Lung (tissue), 12 donors: ENCODE data around the gene CEP68. TPM values are rescaled to one million over a fixed set of nuclear protein-coding genes. Genes with fewer than 3 reads are reported as not detected.
"Not testable (repeated sequence)": the region's sequence is repeated elsewhere in the genome, so short reads cannot be mapped to it uniquely, and the experiment has no call there.

Experiments
- ATAC-seq: fragments of 200-7000 bp; cut with Tn5 transposase; one replicate; pipeline ENCODE4 v1.9.1; 2020; ENCODE audit warnings: moderate number of reproducible peaks; ENCODE audit not compliant: insufficient read depth, low FRiP score
- DNase-seq, 3 donors: peaks; one replicate each; pipeline ENCODE4 v3.0.0-alpha.2; 2013 to 2017
- H3K27ac ChIP-seq, 2 donors: one replicate each; pipeline ENCODE4 v1.5.1; 2013; ENCODE audit warnings: mild to moderate bottlenecking in 2 of 2, moderate library complexity in 2 of 2, control low read depth in 1 of 2, inconsistent platforms in 1 of 2, low read depth in 1 of 2, low read length in 1 of 2
- H3K27me3 ChIP-seq, 3 donors: one replicate each; pipeline ENCODE4 v1.5.1; 2013; ENCODE audit warnings: low read length in 2 of 3; ENCODE audit not compliant: control insufficient read depth in 3 of 3, insufficient read depth in 3 of 3
- H3K36me3 ChIP-seq, 4 donors: one replicate each; pipeline ENCODE4 v1.5.1; 2013; ENCODE audit warnings: low read length in 4 of 4, mild to moderate bottlenecking in 1 of 4, moderate library complexity in 1 of 4; ENCODE audit not compliant: control insufficient read depth in 4 of 4, insufficient read depth in 4 of 4
- H3K4me1 ChIP-seq, 5 donors: one replicate each; pipeline ENCODE4 v1.5.1; 2013; ENCODE audit warnings: low read length in 5 of 5, mild to moderate bottlenecking in 2 of 5, moderate library complexity in 1 of 5; ENCODE audit not compliant: control insufficient read depth in 5 of 5, insufficient read depth in 5 of 5
- H3K4me3 ChIP-seq: one replicate; pipeline ENCODE4 v1.5.1; 2013; ENCODE audit warnings: mild to moderate bottlenecking, control low read depth, moderate library complexity
- H3K9ac ChIP-seq, 2 donors: one replicate each; pipeline ENCODE4 v1.5.1; 2013; ENCODE audit warnings: low read length in 2 of 2, control low read depth in 1 of 2; ENCODE audit not compliant: insufficient read depth in 1 of 2
- H3K9me3 ChIP-seq, 4 donors: one replicate each; pipeline ENCODE4 v1.5.1; 2013; ENCODE audit warnings: low read length in 3 of 4, mild to moderate bottlenecking in 1 of 4, moderate library complexity in 1 of 4; ENCODE audit not compliant: control insufficient read depth in 4 of 4, insufficient read depth in 3 of 4
- CTCF ChIP-seq: IDR thresholded peaks from 2 replicates; pipeline ENCODE4 v1.5.1; 2012; ENCODE audit warnings: mild to moderate bottlenecking; ENCODE audit errors: control extremely low read depth, extremely low read depth
- WGBS, 2 donors: extraction: QIAGEN DNeasy Blood & Tissue Kit; methylation state at CpG; one replicate each; pipeline ENCODE4 v1.1.7; 2013; 5-methylcytosine and 5-hydroxymethylcytosine counted together
- polyA plus RNA-seq, 2 donors: library from polyadenylated mRNA; stranded (reverse); fragments of 200-250 nt; gene quantifications; one replicate each; pipeline ENCODE4 v1.2.1, GENCODE V29; 2013
- total RNA-seq, 2 donors: library from RNA; depleted of rRNA in 1 of 2; stranded (reverse); fragments of >200 nt in 1 of 2; gene quantifications; one replicate each; pipeline ENCODE4 v1.2.1, GENCODE V29; 2014 to 2021
- donor health status: control.
- donor health status: control.
- donor health status: Bipolar disorder and iron deficiency.
- donor health status: healthy.
- donor health status: DM: yes; HTN: yes; CAD: no.

The CEP68 gene
- total and polyA plus RNA-seq, 4 donors = 3.5 to 28.9 (median 8.8) TPM

DNA sequence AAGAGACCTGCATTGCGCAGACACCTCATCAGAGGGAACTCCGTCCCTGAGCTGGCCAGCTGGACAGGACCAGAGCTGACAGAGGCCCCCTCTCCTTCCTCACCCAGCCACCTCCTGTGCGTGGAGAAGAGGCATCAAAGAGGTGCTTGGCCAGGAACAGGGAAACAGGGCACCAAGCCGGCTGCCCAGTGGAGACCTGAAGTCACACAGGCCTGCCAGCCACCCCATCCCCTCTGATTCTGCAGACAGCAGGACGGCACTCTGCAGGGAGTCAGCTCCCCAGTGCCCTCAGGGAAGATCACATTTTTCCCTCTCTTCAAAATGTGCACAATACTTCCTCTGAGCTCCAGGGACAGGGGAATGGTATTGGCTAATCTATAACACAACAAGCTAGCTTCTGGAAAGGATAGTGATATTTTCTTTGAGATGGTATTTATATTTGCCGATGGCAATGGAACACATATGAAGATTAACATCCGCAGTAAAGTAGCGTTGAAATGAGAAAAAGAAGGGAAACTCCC is 36.5 kb upstream of the CEP68 start:
- Histone ChIP-seq H3K27ac (no peak overlapping the region), H3K27me3 (no peaks in the 10 kb centered on the region), H3K9me3 (no peaks in the 10 kb centered on the region), H3K4me1 (no peaks in the 10 kb centered on the region), H3K36me3 (peaks cover 0 to 19% (median 7%) of the 10 kb centered on the region in 4 donors), H3K9ac (no peak overlapping the region), H3K4me3 (no peak overlapping the region)
- no peak for DNase-seq
- TF ChIP-seq CTCF = no peak
- no peak for ATAC-seq
- WGBS, 2 donors = 95% methylated on average over 8 of the region's 8 CpGs

DNA sequence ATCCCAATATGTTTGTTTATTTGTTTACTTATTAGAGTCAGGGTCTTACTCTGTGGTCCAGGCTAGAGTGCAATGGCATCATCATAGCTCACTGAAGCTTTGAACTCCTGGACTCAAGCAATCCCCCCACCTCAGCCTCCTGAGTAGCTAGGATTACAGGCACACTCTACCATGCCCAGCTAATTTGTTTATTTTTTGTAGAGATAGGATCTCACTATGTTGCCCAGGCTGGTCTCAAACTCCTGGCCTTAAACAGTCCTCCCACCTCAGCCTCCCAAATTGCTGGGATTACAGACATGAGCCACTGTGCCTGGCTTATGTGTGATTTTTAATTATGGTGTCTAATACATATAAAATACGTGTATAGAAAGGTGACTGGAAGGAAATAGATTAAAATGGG is 36.0 kb upstream of the CEP68 start:
- not testable (repeated sequence) for DNase-seq, ATAC-seq, H3K4me1 ChIP-seq, H3K27ac ChIP-seq, H3K4me3 ChIP-seq, H3K9me3 ChIP-seq, H3K9ac ChIP-seq, H3K27me3 ChIP-seq
- H3K36me3 ChIP-seq = peaks cover 0 to 19% (median 7%) of the 10 kb centered on the region in 4 donors
- WGBS, 2 donors = 95% methylated on average over 1 of the region's 1 CpG

GRCh38 chr2:65020943-65021528 is 35.2 kb upstream of the CEP68 start:
- H3K36me3 ChIP-seq = peaks cover 0 to 19% (median 7%) of the 10 kb centered on the region in 4 donors
- H3K4me1 ChIP-seq = no peaks in the 10 kb centered on the region
- DNase-seq (no peak), ATAC-seq (no peak)
- no peaks in the 10 kb centered on the region for H3K9me3 ChIP-seq
- no peak for TF ChIP-seq CTCF
- 95 to 96% methylated on average over 11 of the region's 11 CpGs for WGBS, 2 donors
- no peak overlapping the region for H3K4me3 ChIP-seq
- no peaks in the 10 kb centered on the region for H3K27me3 ChIP-seq
- H3K27ac ChIP-seq = no peak overlapping the region
- H3K9ac ChIP-seq = no peak overlapping the region

GRCh38 chr2:65021709-65022108 is 34.5 kb upstream of the CEP68 start:
- DNase-seq (no peak), ATAC-seq (no peak)
- WGBS, 2 donors = 71 to 74% methylated on average over 4 of the region's 4 CpGs
- Histone ChIP-seq H3K27me3 (no peaks in the 10 kb centered on the region), H3K36me3 (peaks cover 0 to 19% (median 7%) of the 10 kb centered on the region in 4 donors), H3K9ac (no peak overlapping the region), H3K9me3 (no peaks in the 10 kb centered on the region), H3K4me3 (no peak overlapping the region), H3K27ac (no peak overlapping the region), H3K4me1 (no peaks in the 10 kb centered on the region)
- TF ChIP-seq CTCF = no peak
